NCI-H1436 (cell line): Measurements from ENCODE around the gene GPC5.
"Not testable (repeated sequence)": the region's sequence is repeated elsewhere in the genome, so short reads cannot be mapped to it uniquely, and the experiment has no call there.

Experiments used
- DNase-seq: peaks from one replicate; lab custom pipeline; 2025; lab: John Stamatoyannopoulos, UW

Gene GPC5

DNA sequence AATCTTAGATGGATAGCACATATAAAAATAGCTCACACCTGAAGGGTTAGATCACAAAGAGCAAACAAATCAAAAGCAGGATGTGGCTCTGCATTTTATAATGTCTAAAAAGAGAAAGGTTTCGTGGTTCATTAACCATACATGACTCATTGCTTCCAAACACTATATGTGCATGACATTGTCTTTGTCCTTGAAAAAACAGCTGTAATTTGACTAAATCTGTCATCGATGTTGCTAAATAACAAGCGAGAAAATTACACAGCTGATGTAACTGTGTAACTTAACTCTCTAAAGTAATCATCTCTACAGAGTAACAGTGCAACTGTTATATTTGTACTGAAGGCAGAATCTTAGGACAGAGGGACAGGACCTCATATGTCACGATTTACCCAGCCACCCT, 1445.1 kb downstream of the GPC5 start:
- peak; percentile 57 for DNase-seq

DNA sequence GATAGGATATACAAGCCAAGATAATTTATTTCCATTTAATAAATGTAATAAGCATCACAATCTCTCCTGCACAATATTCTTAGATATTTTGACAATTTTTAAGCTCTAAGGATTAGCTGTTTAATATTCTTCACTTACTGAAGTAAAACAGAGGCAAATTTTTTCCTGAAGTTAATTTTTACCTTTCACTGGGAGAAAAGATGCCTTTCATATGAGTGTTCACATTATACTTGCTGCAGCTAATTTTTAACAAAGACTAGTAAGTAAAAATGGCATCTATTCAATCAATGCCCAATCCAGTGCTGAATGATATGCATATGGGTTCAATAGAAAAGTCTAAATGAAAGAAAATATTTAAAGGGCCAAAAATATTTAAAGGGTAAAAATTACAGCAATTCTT, 1451.0 kb downstream of the GPC5 start:
- DNase-seq = no peak

DNA sequence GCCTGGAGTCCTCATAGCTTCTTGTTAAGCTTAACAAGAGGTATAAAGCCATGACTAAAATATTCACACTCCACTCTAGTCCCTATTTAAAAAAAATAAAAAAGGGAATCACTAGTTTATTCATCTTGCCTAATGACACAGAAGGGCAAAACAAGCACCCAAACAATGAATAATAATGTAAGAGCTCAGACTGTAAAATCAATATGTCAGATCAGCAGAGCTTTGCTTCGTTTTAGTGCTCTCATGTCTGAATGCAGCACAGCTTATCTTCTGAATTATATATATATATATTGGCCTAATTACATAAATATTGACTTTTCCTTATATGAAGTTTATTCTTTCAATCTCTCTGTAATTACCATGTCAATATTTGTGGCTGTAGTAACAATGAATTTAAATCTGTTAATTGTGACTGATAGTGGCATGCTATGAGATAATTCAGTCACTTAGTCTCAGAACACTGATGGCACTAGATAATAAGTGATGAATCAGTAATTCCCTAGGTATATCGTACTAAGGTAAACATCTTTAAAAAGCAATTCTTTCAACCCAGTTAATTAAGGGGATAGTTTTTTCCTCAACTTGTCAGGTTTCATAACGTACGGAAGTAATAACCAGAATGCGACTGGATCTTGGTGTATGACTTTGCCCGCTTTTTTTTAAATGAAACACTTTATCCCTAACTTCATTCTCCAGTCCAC, 1466.3 kb downstream of the GPC5 start:
- peak; percentile 74 for DNase-seq

DNA sequence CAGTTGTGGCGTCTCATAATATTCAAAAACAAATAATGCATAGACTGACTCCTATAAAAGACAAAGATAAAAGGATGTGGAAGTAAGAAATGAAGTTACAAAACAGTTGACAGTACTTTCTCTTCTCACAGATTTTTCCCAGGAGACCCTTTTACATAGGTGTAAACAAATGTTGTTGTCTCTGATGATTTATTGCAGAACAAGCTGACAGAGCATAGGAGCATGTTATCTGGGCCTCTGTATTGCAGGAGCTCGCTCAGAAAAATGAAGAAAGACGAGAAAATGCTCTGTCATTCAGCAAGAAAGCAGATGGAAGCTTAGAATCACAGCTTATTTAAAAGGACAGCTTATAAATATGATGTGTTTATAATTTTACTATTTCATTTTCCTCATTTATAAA, 1474.6 kb downstream of the GPC5 start:
- DNase-seq = no peak

DNA sequence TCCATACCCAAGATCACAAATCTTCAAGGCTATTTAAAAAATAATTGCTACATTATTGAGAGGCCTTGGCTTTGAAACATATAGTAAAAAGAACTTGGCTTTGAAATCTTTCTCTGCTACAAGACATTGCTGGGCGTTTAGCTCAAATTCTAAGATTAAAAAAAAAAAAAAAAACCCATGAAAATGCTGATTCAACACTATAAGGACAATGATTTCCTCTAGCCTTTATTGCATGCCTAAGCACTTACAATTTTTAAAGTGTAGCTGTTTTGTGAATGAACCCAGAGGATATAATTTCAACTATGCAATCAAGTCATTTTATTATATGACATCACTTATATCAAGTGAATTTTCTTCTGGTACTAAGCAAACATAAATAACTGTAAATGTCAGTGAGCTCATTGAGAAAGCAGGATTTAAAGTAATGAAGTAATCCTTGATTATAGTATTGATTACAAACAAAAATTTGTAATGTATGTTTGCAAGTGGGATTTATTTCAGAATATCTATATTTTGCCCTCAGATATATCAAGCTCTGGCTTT, 1488.2 kb downstream of the GPC5 start:
- DNase-seq = no peak

DNA sequence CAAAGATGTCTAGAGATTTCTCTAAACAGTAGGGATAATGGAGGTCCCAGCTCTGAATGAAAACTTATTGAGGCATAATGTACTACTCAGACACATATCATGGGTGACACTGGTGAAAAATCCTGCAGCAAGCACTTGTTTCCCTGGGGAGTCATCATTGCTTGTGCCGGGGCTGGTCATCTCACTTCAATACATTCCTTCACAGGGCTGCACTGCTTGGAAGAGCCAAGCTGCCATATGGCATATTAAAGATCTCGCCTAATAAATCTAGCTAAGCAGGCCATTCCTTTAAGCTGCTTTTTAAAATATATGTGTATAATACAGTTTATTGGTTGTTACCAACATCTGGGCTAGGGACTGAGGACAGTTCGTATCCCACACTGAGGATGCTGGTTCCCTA, 1496.0 kb downstream of the GPC5 start:
- no peak for DNase-seq

DNA sequence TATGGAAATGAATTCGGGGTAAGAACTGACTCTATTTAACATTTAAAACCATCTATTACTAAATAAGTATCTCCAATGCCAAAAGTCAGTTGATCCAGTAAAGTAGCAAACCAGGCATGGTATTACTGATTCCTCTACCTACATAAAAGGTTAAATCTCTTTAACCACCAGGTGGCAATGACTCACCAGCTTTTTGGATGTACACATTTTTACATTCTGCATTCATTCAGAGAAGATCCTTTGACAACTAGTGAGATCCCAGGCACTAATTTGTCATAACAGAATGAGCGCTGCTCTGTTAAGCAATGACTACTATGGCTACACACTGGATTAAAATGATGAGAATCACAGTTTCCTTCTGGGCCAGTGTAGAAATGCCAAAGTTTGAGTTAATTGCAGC, 1498.4 kb downstream of the GPC5 start:
- peak; percentile 16 for DNase-seq

DNA sequence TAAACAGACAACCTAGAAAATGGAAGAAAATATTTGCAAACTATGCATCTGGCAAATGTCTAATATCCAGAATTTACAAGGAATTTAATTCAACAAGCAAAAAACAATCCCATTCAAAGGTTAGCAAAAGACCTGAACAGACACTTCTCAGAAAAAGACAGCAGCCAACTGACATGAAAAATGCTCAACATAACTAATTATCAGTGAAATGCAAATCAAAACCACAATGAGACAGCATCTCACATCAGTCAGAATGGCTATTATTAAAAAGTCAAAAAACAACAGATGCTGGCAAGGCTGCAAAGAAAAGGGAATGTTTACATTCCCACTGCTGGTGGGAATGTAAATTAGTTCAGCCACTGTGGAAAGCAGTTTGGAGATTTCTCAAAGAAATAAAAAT, 1500.5 kb downstream of the GPC5 start:
- not testable (repeated sequence) for DNase-seq

DNA sequence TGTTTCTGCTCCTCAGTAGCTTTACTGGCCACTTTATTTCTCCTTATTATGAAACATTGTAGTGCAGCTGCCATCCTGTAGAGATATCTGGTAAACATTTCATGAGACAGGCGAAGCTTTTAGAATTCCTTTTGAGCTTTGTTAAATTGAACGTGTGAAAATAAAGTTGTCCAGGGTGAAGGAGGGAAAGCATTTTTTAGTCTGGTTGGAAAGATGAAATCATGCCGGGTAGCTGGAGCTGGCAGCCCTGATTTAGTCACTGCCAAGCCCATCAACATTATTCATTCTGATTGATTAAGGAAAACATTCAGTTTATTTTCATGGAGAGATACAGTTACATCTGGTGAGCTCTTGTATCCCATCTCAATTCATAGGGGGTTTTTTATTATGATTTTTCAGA, 1502.0 kb downstream of the GPC5 start:
- DNase-seq = no peak

DNA sequence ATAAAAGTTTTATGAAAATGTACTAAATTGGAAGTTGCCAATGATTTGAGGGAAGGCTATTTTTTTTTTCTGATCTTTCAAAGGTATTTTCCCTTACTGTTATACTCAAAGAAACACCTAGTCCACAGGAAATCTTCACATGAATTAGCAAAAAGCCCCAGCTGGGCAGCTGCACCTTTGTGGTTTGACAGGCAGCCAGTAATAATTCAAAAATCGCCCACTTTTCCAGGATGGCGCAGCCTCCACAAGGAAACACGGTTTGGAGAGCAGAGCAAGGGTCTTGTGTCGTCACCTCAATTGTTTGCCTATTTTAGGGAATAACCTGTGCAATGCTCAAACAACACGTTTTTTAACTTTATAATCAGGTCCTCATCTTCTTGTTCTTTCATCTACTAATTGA, 1503.3 kb downstream of the GPC5 start:
- no peak for DNase-seq

DNA sequence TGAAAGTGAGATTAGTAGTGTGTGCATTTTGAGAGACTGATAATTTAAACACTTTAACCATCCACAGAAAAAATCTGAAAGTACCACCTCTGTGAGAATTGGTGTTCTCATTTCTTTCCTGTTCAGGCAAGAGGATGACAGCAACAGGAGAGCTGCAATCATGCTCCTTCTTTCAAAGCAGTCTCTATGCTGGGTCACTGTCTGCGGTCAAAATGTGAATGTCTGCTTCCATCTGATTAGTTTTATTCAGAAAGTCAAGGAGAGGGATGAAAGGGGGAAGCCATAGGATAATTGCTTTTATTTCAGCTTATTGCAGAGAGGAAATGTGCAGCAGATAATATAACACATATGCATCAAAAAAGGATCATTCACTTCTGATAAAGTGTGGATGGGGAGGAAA, 1514.2 kb downstream of the GPC5 start:
- no peak for DNase-seq

DNA sequence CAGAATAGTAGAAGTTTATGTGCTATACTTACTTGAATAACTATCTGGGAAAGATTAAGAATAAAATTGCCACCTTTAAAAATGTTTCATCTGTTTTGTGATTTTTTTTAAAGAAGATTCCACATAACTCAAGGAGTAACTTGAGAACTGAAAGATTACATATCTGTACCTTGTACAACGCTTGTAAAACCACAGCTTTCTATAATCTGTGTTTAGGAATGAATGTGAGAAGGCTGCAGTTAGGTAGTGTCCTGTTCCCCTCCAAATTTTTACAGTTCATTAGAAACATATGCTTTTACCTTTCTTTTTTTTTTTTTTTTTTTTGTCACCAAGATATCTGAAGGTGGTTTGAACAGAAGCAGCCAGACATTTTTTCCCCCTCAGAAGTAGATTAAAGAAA, 1515.4 kb downstream of the GPC5 start:
- no peak for DNase-seq
